Erythroblast (primary cell): ENCODE data around the gene AP1B1.
"Not testable (repeated sequence)": the region's sequence is repeated elsewhere in the genome, so short reads cannot be mapped to it uniquely, and the experiment has no call there.

Experiments
- GATA1 ChIP-seq: IDR thresholded peaks from 2 replicates; pipeline ENCODE4 v1.6.1; 2011; ENCODE audit warnings: low read depth, mild to moderate bottlenecking, control low read depth, low read length, moderate library complexity
- POLR2A ChIP-seq: IDR thresholded peaks from 2 replicates; pipeline ENCODE4 v1.6.1; 2011; ENCODE audit warnings: mild to moderate bottlenecking, low read length

- TF ChIP-seq POLR2A, GATA1: not testable (repeated sequence)
Measured at GRCh38 chr22:29376705-29377104, 11.7 kb downstream of the AP1B1 start.
